WTC11 (cell line): ENCODE measurements around the gene SPATA12. TPM values are rescaled to one million over a fixed set of nuclear protein-coding genes. Genes with fewer than 3 reads are reported as not detected.

ENCODE experiments used
- ATAC-seq: fragments of 200-7000 bp; cut with Tn5 transposase; 2 replicates; pipeline ENCODE4 v1.10.0; 2021; ENCODE audit warnings: mild to moderate bottlenecking, moderate library complexity
- CTCF ChIA-PET: fragments of 300-600 bp; sonication (Branson Sonifier 250); formaldehyde crosslinking; loops from one replicate; lab custom pipeline; 2021; ENCODE audit warnings: antibody characterized with exemption; lab: Charles Lee
- POLR2A ChIA-PET: fragments of 350-600 bp; sonication (Branson Sonifier 250); formaldehyde crosslinking; loops from one replicate; lab custom pipeline; 2021; ENCODE audit warnings: antibody characterized with exemption; lab: Charles Lee
- DNase-seq: peaks from one replicate; pipeline ENCODE4 v3.0.0; 2021; ENCODE audit warnings: low spot score
- H3K27ac Mint-ChIP-seq: 2 replicates; pipeline ENCODE4 v1.8.0; 2021; ENCODE audit warnings: mixed read lengths
- H3K27me3 Mint-ChIP-seq: 2 replicates; pipeline ENCODE4 v1.8.0; 2021; ENCODE audit warnings: low read depth, mild to moderate bottlenecking, moderate library complexity, mixed read lengths
- H3K36me3 Mint-ChIP-seq: 2 replicates; pipeline ENCODE4 v1.8.0; 2021; ENCODE audit warnings: mixed read lengths
- H3K4me1 Mint-ChIP-seq: 2 replicates; pipeline ENCODE4 v1.8.0; 2022; ENCODE audit warnings: mixed read lengths
- H3K4me3 Mint-ChIP-seq: 2 replicates; pipeline ENCODE4 v1.8.0; 2021; ENCODE audit warnings: mild to moderate bottlenecking, moderate library complexity, mixed read lengths
- H3K9me3 Mint-ChIP-seq: 2 replicates; pipeline ENCODE4 v1.8.0; 2021; ENCODE audit warnings: mixed read lengths
- ATF3 ChIP-seq: sonication (generic); formaldehyde crosslinking; conservative IDR thresholded peaks from 2 replicates; pipeline ENCODE4 v1.8.1; 2022; ENCODE audit warnings: mild to moderate bottlenecking, missing genetic modification reagents
- CREB1 ChIP-seq: sonication (generic); formaldehyde crosslinking; IDR thresholded peaks from 2 replicates; pipeline ENCODE4 v1.8.0; 2023; ENCODE audit warnings: mild to moderate bottlenecking, missing genetic modification reagents
- CTCF ChIP-seq: fragments of 200-600 bp; IDR thresholded peaks from 2 replicates; pipeline ENCODE4 v1.8.0; 2022; ENCODE audit warnings: antibody characterized with exemption
- E2F1 ChIP-seq: sonication (generic); formaldehyde crosslinking; IDR thresholded peaks from 2 replicates; pipeline ENCODE4 v1.8.0; 2022; ENCODE audit warnings: mild to moderate bottlenecking, missing genetic modification reagents
- E2F5 ChIP-seq: sonication (generic); formaldehyde crosslinking; IDR thresholded peaks from 2 replicates; pipeline ENCODE4 v1.8.1; 2022; ENCODE audit warnings: mild to moderate bottlenecking, moderate library complexity, missing genetic modification reagents
- ETV6 ChIP-seq: sonication (generic); formaldehyde crosslinking; IDR thresholded peaks from 2 replicates; pipeline ENCODE4 v1.8.1; 2022; ENCODE audit warnings: mild to moderate bottlenecking, missing genetic modification reagents
- FOXP1 ChIP-seq: sonication (generic); formaldehyde crosslinking; IDR thresholded peaks from 2 replicates; pipeline ENCODE4 v1.8.0; 2022; ENCODE audit warnings: missing genetic modification reagents, mild to moderate bottlenecking, moderate library complexity, borderline replicate concordance
- FOXP4 ChIP-seq: sonication (generic); formaldehyde crosslinking; IDR thresholded peaks from 2 replicates; pipeline ENCODE4 v1.8.0; 2022; ENCODE audit warnings: mild to moderate bottlenecking, missing genetic modification reagents
- GABPB1 ChIP-seq: sonication (generic); formaldehyde crosslinking; IDR thresholded peaks from 2 replicates; pipeline ENCODE4 v1.8.1; 2023; ENCODE audit warnings: mild to moderate bottlenecking, missing genetic modification reagents
- IRF2 ChIP-seq: sonication (generic); formaldehyde crosslinking; IDR thresholded peaks from 2 replicates; pipeline ENCODE4 v1.8.0; 2022; ENCODE audit warnings: low read depth, missing genetic modification reagents, borderline replicate concordance
- KAT7 ChIP-seq: sonication (generic); formaldehyde crosslinking; IDR thresholded peaks from 2 replicates; pipeline ENCODE4 v1.8.1; 2023; ENCODE audit warnings: missing genetic modification reagents, mild to moderate bottlenecking, borderline replicate concordance
- MLX ChIP-seq: sonication (generic); formaldehyde crosslinking; IDR thresholded peaks from 2 replicates; pipeline ENCODE4 v1.8.1; 2023; ENCODE audit warnings: mild to moderate bottlenecking, missing genetic modification reagents, moderate library complexity
- MYBL2 ChIP-seq: sonication (generic); formaldehyde crosslinking; IDR thresholded peaks from 2 replicates; pipeline ENCODE4 v1.8.1; 2023; ENCODE audit warnings: mild to moderate bottlenecking, moderate library complexity, missing genetic modification reagents
- NR1H2 ChIP-seq: sonication (generic); formaldehyde crosslinking; IDR thresholded peaks from 2 replicates; pipeline ENCODE4 v1.9.0; 2021; ENCODE audit warnings: mild to moderate bottlenecking, moderate library complexity, missing genetic modification reagents
- PREB ChIP-seq: sonication (generic); formaldehyde crosslinking; IDR thresholded peaks from 2 replicates; pipeline ENCODE4 v1.8.1; 2022; ENCODE audit warnings: mild to moderate bottlenecking, missing genetic modification reagents, moderate library complexity, borderline replicate concordance
- PRRX2 ChIP-seq: fragments of 250-450 bp; sonication (Bioruptor Pico); IDR thresholded peaks from 2 replicates; pipeline ENCODE4 v1.8.0; 2021; ENCODE audit warnings: mild to moderate bottlenecking
- SP1 ChIP-seq: sonication (generic); formaldehyde crosslinking; conservative IDR thresholded peaks from 2 replicates; pipeline ENCODE4 v1.8.1; 2022; ENCODE audit warnings: missing genetic modification reagents
- ZNF219 ChIP-seq: sonication (generic); formaldehyde crosslinking; IDR thresholded peaks from 2 replicates; pipeline ENCODE4 v1.8.0; 2023; ENCODE audit warnings: missing genetic modification reagents, mild to moderate bottlenecking, borderline replicate concordance
- ZNF263 ChIP-seq: sonication (generic); formaldehyde crosslinking; IDR thresholded peaks from 2 replicates; pipeline ENCODE4 v1.8.1; 2022; ENCODE audit warnings: low read depth, mild to moderate bottlenecking, moderate library complexity, missing genetic modification reagents
- ZNF281 ChIP-seq: sonication (generic); formaldehyde crosslinking; IDR thresholded peaks from 2 replicates; pipeline ENCODE4 v1.8.0; 2023; ENCODE audit warnings: mild to moderate bottlenecking, missing genetic modification reagents
- ZNF317 ChIP-seq: sonication (generic); formaldehyde crosslinking; IDR thresholded peaks from 2 replicates; pipeline ENCODE4 v1.8.1; 2023; ENCODE audit warnings: low read depth, mild to moderate bottlenecking, moderate library complexity, missing genetic modification reagents, borderline replicate concordance
- ZSCAN18 ChIP-seq: fragments of 250-450 bp; sonication (Bioruptor Pico); IDR thresholded peaks from 2 replicates; pipeline ENCODE4 v2.1.2; 2022; ENCODE audit warnings: mild to moderate bottlenecking, moderate library complexity
- total RNA-seq: library from RNA; stranded (reverse); gene quantifications from 3 replicates; pipeline ENCODE4 v1.2.3, GENCODE V29; 2021

The SPATA12 gene
- total RNA-seq, 1 experiment from 2014 or later: 0.39 TPM

GRCh38 chr3:57059411-57059810 is 1.1 kb upstream of the SPATA12 start:
- Mint-ChIP-seq H3K36me3 (no peaks in the 10 kb centered on the region), H3K4me3 (no peak overlapping the region), H3K27me3 (no peaks in the 10 kb centered on the region), H3K4me1 (peaks cover 33% of the 10 kb centered on the region), H3K27ac (no peak overlapping the region), H3K9me3 (no peaks in the 10 kb centered on the region)
- ATAC-seq (no peak), DNase-seq (no peak)
- TF ChIP-seq NR1H2 (CRISPR knock-in tag) (no peak), ZNF219 (CRISPR knock-in tag) (no peak), ZNF317 (CRISPR knock-in tag) (no peak), ZNF263 (CRISPR knock-in tag) (no peak), MLX (CRISPR knock-in tag) (no peak), E2F1 (CRISPR knock-in tag) (no peak), FOXP4 (CRISPR knock-in tag) (no peak), FOXP1 (no peak), GABPB1 (CRISPR knock-in tag) (no peak), KAT7 (CRISPR knock-in tag) (no peak), ETV6 (CRISPR knock-in tag) (no peak), CTCF (no peak), MYBL2 (CRISPR knock-in tag) (no peak), SP1 (CRISPR knock-in tag) (no peak), E2F5 (CRISPR knock-in tag) (no peak), ATF3 (CRISPR knock-in tag) (no peak), PRRX2 (CRISPR knock-in tag) (no peak), ZSCAN18 (CRISPR knock-in tag) (no peak)
- CTCF ChIA-PET: interaction anchor here (0.7 to 1.2 kb wide), 2 partner anchors 30 to 72 kb away, joined by 4 to 7 read pairs; no protein-coding TSS in a partner anchor
- POLR2A ChIA-PET: no interaction called here

GRCh38 chr3:57061556-57061955 is 1.1 kb downstream of the SPATA12 start:
- ChIA-PET POLR2A (no interaction called here), CTCF (interaction anchor here (1.0 kb wide), 2 partner anchors 16 to 69 kb away, joined by 3 to 4 read pairs; no protein-coding TSS in a partner anchor)
- DNase-seq (no peak), ATAC-seq (no peak)
- Mint-ChIP-seq H3K36me3 (no peaks in the 10 kb centered on the region), H3K4me3 (no peak overlapping the region), H3K9me3 (no peaks in the 10 kb centered on the region), H3K27ac (peak overlapping the region; percentile 93), H3K27me3 (no peaks in the 10 kb centered on the region), H3K4me1 (peaks cover 40% of the 10 kb centered on the region)
- TF ChIP-seq PREB (CRISPR knock-in tag) (no peak), CREB1 (CRISPR knock-in tag) (no peak), MYBL2 (CRISPR knock-in tag) (no peak), ATF3 (CRISPR knock-in tag) (no peak), GABPB1 (CRISPR knock-in tag) (no peak), ZNF263 (CRISPR knock-in tag) (no peak), IRF2 (CRISPR knock-in tag) (no peak), ZNF281 (CRISPR knock-in tag) (no peak)
